ENCODE results near the gene MED25. TPM values are rescaled to one million over a fixed set of nuclear protein-coding genes. Genes with fewer than 3 reads are reported as not detected.
A peak's percentile ranks its signal among the peaks of the same experiment; 100 is the strongest.

MED25 gene
- total RNA-seq, 1 experiment from 2014 or later: 81.2 TPM

- no peak for TF ChIP-seq ZNF532 (CRISPR knock-in tag; IDR thresholded peaks at IDR 0.05; ENCODE audit: borderline replicate concordance)
- TF ChIP-seq PRDM15 (CRISPR knock-in tag; IDR thresholded peaks at IDR 0.05): no peak
- no peak for TF ChIP-seq SMAD3 (CRISPR knock-in tag; IDR thresholded peaks at IDR 0.05; ENCODE audit: borderline replicate concordance)
- TF ChIP-seq FOXP1 (CRISPR knock-in tag; IDR thresholded peaks at IDR 0.05; ENCODE audit: borderline replicate concordance): no peak
- TF ChIP-seq FOXJ3 (CRISPR knock-in tag; IDR thresholded peaks at IDR 0.05; ENCODE audit: borderline replicate concordance): no peak
- TF ChIP-seq IRF2 (CRISPR knock-in tag; IDR thresholded peaks at IDR 0.05; ENCODE audit: borderline replicate concordance, low read depth): no peak
- TF ChIP-seq ATF3 (CRISPR knock-in tag; conservative IDR thresholded peaks at IDR 0.05): no peak
These were observed 45.3 kb downstream of the MED25 start (continued) for GRCh38 chr19:49863254-49863934.

- DNase-seq (ENCODE audit: low spot score) (no peak), ATAC-seq (no peak)
- POLR2A ChIA-PET: interaction anchor here (1.1 kb wide), 1 partner anchor 49 kb away, joined by 3 read pairs; no protein-coding TSS in a partner anchor
- peaks cover 28% of the 10 kb centered on the region for H3K36me3 Mint-ChIP-seq
- no peak overlapping the region for H3K4me3 Mint-ChIP-seq
- peaks cover 3% of the 10 kb centered on the region; the same call in 1 of the 2 replicates for H3K9me3 Mint-ChIP-seq
- peaks cover 34% of the 10 kb centered on the region for H3K4me1 Mint-ChIP-seq
- H3K27me3 Mint-ChIP-seq (ENCODE audit: low read depth): no peaks in the 10 kb centered on the region
- CTCF ChIA-PET: interaction anchor here (1.3 to 1.6 kb wide), 2 partner anchors 26 to 60 kb away, joined by 4 read pairs; no protein-coding TSS in a partner anchor
- H3K27ac Mint-ChIP-seq: 0 out of 2 replicates have a peak overlapping the region, but pooled peaks have one; percentile 67
- no peak for TF ChIP-seq JUN (CRISPR knock-in tag; IDR thresholded peaks at IDR 0.05)
- no peak for TF ChIP-seq ZNF219 (CRISPR knock-in tag; IDR thresholded peaks at IDR 0.05; ENCODE audit: borderline replicate concordance)
- TF ChIP-seq ZNF532 (CRISPR knock-in tag; IDR thresholded peaks at IDR 0.05; ENCODE audit: borderline replicate concordance): no peak
- TF ChIP-seq ZNF121 (CRISPR knock-in tag; IDR thresholded peaks at IDR 0.05): no peak
- TF ChIP-seq CREM (CRISPR knock-in tag; IDR thresholded peaks at IDR 0.05): no peak
- no peak for TF ChIP-seq MAX (CRISPR knock-in tag; IDR thresholded peaks at IDR 0.05)
- no peak for TF ChIP-seq USF2 (CRISPR knock-in tag; IDR thresholded peaks at IDR 0.05)
- no peak for TF ChIP-seq E2F1 (CRISPR knock-in tag; IDR thresholded peaks at IDR 0.05)
- no peak for TF ChIP-seq NR3C1 (CRISPR knock-in tag; conservative IDR thresholded peaks at IDR 0.05; ENCODE audit: low read depth)
- TF ChIP-seq MLX (CRISPR knock-in tag; IDR thresholded peaks at IDR 0.05): no peak
- no peak for TF ChIP-seq OVOL2 (CRISPR knock-in tag; IDR thresholded peaks at IDR 0.05; ENCODE audit: borderline replicate concordance)
- TF ChIP-seq TEAD1 (CRISPR knock-in tag; IDR thresholded peaks at IDR 0.05): no peak
These were observed 45.8 kb downstream of the MED25 start for GRCh38 chr19:49863935-49864320.

All from WTC11 (cell line).